Hepatocyte (in vitro differentiated cells): ENCODE results near the gene KRTAP20-1. TPM values are rescaled to one million over a fixed set of nuclear protein-coding genes. Genes with fewer than 3 reads are reported as not detected.

Experiments
- DNase-seq: peaks from one replicate; pipeline ENCODE4 v3.0.0-alpha.2; 2016; ENCODE audit warnings: low spot score
- H2AFZ ChIP-seq: fragments of 200-600 bp; sonication (generic); 2 replicates; pipeline ENCODE4 v1.6.0; 2016; ENCODE audit warnings: antibody characterized with exemption, mild to moderate bottlenecking
- H3K27ac ChIP-seq: fragments of 200-600 bp; sonication (generic); 2 replicates; pipeline ENCODE4 v1.5.1; 2016; ENCODE audit warnings: mild to moderate bottlenecking
- H3K27me3 ChIP-seq: fragments of 200-600 bp; sonication (generic); 2 replicates; pipeline ENCODE4 v1.6.1; 2016
- H3K36me3 ChIP-seq: fragments of 200-600 bp; sonication (generic); replicated peaks from 2 replicates; pipeline ENCODE4 v1.5.1; 2016; ENCODE audit warnings: low read depth; ENCODE audit not compliant: insufficient read depth
- H3K4me1 ChIP-seq: fragments of 200-600 bp; sonication (generic); 2 replicates; pipeline ENCODE4 v1.5.1; 2016; ENCODE audit warnings: mild to moderate bottlenecking, moderate library complexity; ENCODE audit not compliant: insufficient read depth
- H3K4me2 ChIP-seq: fragments of 200-600 bp; sonication (generic); 2 replicates; pipeline ENCODE4 v1.6.0; 2016
- H3K4me3 ChIP-seq: fragments of 200-600 bp; sonication (generic); 2 replicates; pipeline ENCODE4 v1.5.1; 2016; ENCODE audit warnings: mild to moderate bottlenecking
- H3K79me2 ChIP-seq: fragments of 200-600 bp; sonication (generic); 2 replicates; pipeline ENCODE4 v1.6.0; 2017; ENCODE audit warnings: mild to moderate bottlenecking
- H3K9me2 ChIP-seq: fragments of 200-600 bp; sonication (generic); replicated peaks from 2 replicates; pipeline ENCODE4 v1.6.0; 2017; ENCODE audit warnings: mild to moderate bottlenecking; ENCODE audit not compliant: insufficient read depth
- H3K9me3 ChIP-seq: fragments of 200-600 bp; sonication (generic); 2 replicates; pipeline ENCODE4 v1.5.1; 2016; ENCODE audit warnings: low read depth, mild to moderate bottlenecking
- H4K20me1 ChIP-seq: fragments of 200-600 bp; sonication (generic); 2 replicates; pipeline ENCODE4 v1.6.0; 2016; ENCODE audit warnings: mild to moderate bottlenecking; ENCODE audit not compliant: insufficient read depth, poor library complexity, severe bottlenecking
- EZH2 ChIP-seq: fragments of 200-600 bp; sonication (generic); IDR thresholded peaks from 2 replicates; pipeline ENCODE4 v1.6.1; 2016; ENCODE audit warnings: antibody characterized with exemption, mild to moderate bottlenecking, borderline replicate concordance
- EZH2phosphoT487 ChIP-seq: fragments of 200-600 bp; sonication (generic); IDR thresholded peaks from one replicate; pipeline ENCODE4 v1.6.1; 2018; ENCODE audit warnings: antibody characterized with exemption, mild to moderate bottlenecking, low read depth, moderate library complexity; ENCODE audit not compliant: unreplicated experiment, severe bottlenecking
- WGBS: methylation state at CpG from one replicate; pipeline ENCODE4 v1.1.6; 2016; ENCODE audit warnings: low lambda C conversion rate; ENCODE audit errors: missing lambda C conversion rate; 5-methylcytosine and 5-hydroxymethylcytosine counted together
- polyA plus RNA-seq: library from polyadenylated mRNA; unstranded; fragments of >200 nt; fragmentation: Nextera tagmentation; extraction: Ambion mirVana; gene quantifications from 2 replicates; pipeline ENCODE4 v1.2.1, GENCODE V29; 2016
- total RNA-seq: library from RNA; depleted of rRNA; stranded (reverse); fragments of >200 nt; gene quantifications from 2 replicates; pipeline ENCODE4 v1.2.3, GENCODE V29; 2014
- TF ChIP-seq, protein P1 (sequence below): fragments of 200-600 bp; sonication (generic); IDR thresholded peaks from 2 replicates; pipeline ENCODE4 v1.5.1; 2016; ENCODE audit warnings: antibody characterized with exemption, mild to moderate bottlenecking; ENCODE audit not compliant: poor library complexity

Gene KRTAP20-1
- total and polyA plus RNA-seq, 2 experiments from 2014 or later: not detected

DNA sequence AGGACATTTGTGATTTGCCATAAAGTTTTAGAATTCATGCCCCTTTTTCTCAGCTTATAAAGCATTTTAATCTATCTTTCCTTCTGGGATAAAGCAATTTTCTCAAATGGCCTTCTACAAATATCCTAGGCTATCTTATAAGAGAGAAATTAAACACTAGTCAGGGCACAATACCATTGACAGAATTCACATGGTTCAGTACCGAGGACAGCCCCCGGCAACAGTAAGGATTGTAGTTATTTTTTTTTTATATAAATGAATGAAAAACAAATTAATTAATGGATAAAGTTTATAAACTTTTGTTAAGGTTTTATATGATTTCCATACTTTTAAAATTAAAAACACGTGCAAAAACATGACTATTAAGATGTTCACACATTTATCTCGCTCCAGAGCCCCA, 11.9 kb downstream of the KRTAP20-1 start:
- no peaks in the 10 kb centered on the region for H4K20me1 ChIP-seq
- no peaks in the 10 kb centered on the region for H3K4me1 ChIP-seq
- H3K4me2 ChIP-seq: no peak overlapping the region
- no peak for DNase-seq
- WGBS: 82% methylated on average over 4 of the region's 4 CpGs
- H3K27me3 ChIP-seq: no peaks in the 10 kb centered on the region
- H3K4me3 ChIP-seq: no peak overlapping the region
- no peaks in the 10 kb centered on the region for H3K79me2 ChIP-seq
- H2AFZ ChIP-seq: no peak overlapping the region
- H3K27ac ChIP-seq: no peak overlapping the region
- H3K9me2 ChIP-seq: no peaks in the 10 kb centered on the region
- H3K9me3 ChIP-seq: no peaks in the 10 kb centered on the region
- no peak for TF ChIP-seq EZH2phosphoT487
- TF ChIP-seq, protein P1, sequence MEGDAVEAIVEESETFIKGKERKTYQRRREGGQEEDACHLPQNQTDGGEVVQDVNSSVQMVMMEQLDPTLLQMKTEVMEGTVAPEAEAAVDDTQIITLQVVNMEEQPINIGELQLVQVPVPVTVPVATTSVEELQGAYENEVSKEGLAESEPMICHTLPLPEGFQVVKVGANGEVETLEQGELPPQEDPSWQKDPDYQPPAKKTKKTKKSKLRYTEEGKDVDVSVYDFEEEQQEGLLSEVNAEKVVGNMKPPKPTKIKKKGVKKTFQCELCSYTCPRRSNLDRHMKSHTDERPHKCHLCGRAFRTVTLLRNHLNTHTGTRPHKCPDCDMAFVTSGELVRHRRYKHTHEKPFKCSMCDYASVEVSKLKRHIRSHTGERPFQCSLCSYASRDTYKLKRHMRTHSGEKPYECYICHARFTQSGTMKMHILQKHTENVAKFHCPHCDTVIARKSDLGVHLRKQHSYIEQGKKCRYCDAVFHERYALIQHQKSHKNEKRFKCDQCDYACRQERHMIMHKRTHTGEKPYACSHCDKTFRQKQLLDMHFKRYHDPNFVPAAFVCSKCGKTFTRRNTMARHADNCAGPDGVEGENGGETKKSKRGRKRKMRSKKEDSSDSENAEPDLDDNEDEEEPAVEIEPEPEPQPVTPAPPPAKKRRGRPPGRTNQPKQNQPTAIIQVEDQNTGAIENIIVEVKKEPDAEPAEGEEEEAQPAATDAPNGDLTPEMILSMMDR: no peak
- TF ChIP-seq EZH2: no peak
- H3K36me3 ChIP-seq: no peaks in the 10 kb centered on the region

DNA sequence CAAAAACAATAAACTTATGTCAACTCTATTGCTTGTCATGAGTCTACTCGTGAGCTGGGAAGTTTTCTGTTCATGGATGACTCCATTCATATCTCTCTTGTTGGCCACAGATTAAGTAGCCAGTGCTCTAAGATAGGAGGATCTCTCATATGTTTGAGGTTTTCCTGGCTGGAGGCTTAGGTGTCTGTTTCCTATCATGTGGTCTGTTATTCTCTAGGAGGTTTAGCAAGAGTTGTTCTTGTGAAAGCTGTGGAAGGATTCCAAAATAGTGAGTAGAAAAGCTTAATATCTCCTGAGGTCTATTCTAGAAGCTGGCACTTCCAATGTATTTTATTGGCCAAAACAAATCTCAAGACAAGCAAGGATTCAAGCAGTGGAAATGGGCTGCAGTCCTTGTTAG, 13.0 kb downstream of the KRTAP20-1 start:
- H3K27ac ChIP-seq: no peak overlapping the region
- 61% methylated on average over 1 of the region's 1 CpG for WGBS
- no peaks in the 10 kb centered on the region for H3K79me2 ChIP-seq
- H3K27me3 ChIP-seq: no peaks in the 10 kb centered on the region
- TF ChIP-seq, protein P1: no peak
- no peak for TF ChIP-seq EZH2phosphoT487
- TF ChIP-seq EZH2: no peak
- H3K4me3 ChIP-seq: no peak overlapping the region
- H3K36me3 ChIP-seq: no peaks in the 10 kb centered on the region
- no peak overlapping the region for H2AFZ ChIP-seq
- no peak for DNase-seq
- no peaks in the 10 kb centered on the region for H3K4me1 ChIP-seq
- H4K20me1 ChIP-seq: no peaks in the 10 kb centered on the region
- no peaks in the 10 kb centered on the region for H3K9me3 ChIP-seq
- no peak overlapping the region for H3K4me2 ChIP-seq
- no peaks in the 10 kb centered on the region for H3K9me2 ChIP-seq

DNA sequence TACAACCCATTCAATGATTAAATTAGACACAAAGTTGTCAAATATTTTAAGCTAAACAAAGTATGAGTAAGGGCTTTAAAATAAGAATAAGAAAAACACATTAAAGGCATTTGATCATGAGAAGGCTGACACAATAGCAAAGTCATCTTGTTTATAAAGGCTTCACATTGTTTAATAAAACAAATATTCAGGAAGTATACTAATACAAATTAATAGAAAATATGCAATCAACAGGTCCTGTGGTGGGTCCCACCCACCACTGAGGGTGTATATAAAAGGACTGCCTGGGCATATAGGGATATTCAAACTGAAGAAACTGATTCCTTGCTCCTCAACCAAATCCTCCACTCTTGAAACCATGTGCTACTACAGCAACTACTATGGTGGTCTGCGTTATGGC, 18.7 kb downstream of the KRTAP20-1 start, which contains the start of gene KRTAP20-2:
Gene KRTAP20-2, plus strand, starts transcription at position 301 of the 400 bp plus-strand sequence. Its CDS starts 58 bp downstream, at position 359.
- TF ChIP-seq EZH2phosphoT487 (no peak), EZH2 (no peak)
- TF ChIP-seq, protein P1: no peak
- H3K4me2 ChIP-seq: no peak within 1 kb of the TSS
- H2AFZ ChIP-seq: no peak within 1 kb of the TSS
- H4K20me1 ChIP-seq: no peaks in the 10 kb centered on the region
- no peaks in the 10 kb centered on the region for H3K9me2 ChIP-seq
- H3K27me3 ChIP-seq: no peaks in the 10 kb centered on the region
- no peaks in the 10 kb centered on the region for H3K9me3 ChIP-seq
- no peaks in the 10 kb centered on the region for H3K4me1 ChIP-seq
- H3K27ac ChIP-seq: no peak within 1 kb of the TSS
- WGBS: 74% methylated on average over 1 of the region's 1 CpG
- H3K4me3 ChIP-seq: no peak within 1 kb of the TSS
- DNase-seq: no peak
- H3K36me3 ChIP-seq: no peaks in the 10 kb centered on the region
- no peaks in the 10 kb centered on the region for H3K79me2 ChIP-seq

DNA sequence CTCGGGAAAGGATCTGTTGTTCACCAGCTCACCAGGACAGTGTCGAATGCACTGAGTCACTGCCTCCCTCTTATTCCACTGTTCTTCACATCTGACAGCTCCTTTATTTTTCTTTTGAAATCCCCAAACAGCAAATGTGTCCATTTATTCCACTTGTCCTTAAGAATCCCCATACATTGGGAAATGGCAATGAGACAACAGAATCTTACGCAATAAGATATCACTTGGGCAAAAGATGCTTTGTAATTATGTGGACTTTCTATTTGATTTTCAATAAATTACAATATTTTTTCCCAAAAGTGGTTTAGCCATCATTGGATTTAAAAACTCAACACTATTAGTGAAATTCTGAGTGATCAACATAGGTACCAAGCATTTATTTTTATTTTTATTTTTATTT, 22.5 kb downstream of the KRTAP20-1 start:
- Histone ChIP-seq H3K9me3 (no peaks in the 10 kb centered on the region), H3K4me3 (no peak overlapping the region), H3K4me1 (no peaks in the 10 kb centered on the region), H3K27me3 (no peaks in the 10 kb centered on the region), H3K36me3 (no peaks in the 10 kb centered on the region), H3K9me2 (no peaks in the 10 kb centered on the region), H2AFZ (no peak overlapping the region), H3K79me2 (no peaks in the 10 kb centered on the region), H3K27ac (no peak overlapping the region), H4K20me1 (no peaks in the 10 kb centered on the region), H3K4me2 (no peak overlapping the region)
- TF ChIP-seq EZH2 (no peak), EZH2phosphoT487 (no peak)
- WGBS: 91% methylated on average over 3 of the region's 3 CpGs
- DNase-seq: no peak
